Measurements from ENCODE around the gene SLC17A1. TPM values are rescaled to one million over a fixed set of nuclear protein-coding genes. Genes with fewer than 3 reads are reported as not detected.

Gene SLC17A1
- total RNA-seq, 1 experiment from 2014 or later, result not detected

DNA sequence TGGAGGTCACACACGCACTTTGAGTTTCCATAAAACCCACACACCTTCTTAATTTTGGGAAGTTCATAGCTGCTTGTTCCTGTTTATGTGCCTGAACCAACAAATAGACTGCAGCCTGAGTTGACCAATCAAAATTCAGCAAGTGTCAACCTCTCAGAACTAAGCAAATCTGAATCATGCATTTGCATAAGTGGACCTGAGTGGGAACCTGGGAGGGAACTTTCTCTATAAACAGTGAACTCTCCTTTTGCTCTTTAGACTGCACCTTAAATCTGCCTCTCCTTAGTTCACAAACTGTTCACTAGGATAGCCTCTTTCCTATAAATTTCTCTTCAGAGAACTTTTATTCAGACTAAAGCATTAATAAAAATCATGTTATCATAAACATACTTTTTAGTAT lies 37.9 kb downstream of the SLC17A1 start:
- BruUV-seq (replicated peaks), result no TSS peak
- in situ Hi-C loops (cut with HindIII; ENCODE audit: low pct_unique_long_range_greater_than_20kb, low sequenced_read_pairs), result no loop called here
- ATAC-seq, result no peak
- no peak overlapping the region for H3K27ac ChIP-seq (ENCODE audit: low read length)
- TF ChIP-seq, protein P1, sequence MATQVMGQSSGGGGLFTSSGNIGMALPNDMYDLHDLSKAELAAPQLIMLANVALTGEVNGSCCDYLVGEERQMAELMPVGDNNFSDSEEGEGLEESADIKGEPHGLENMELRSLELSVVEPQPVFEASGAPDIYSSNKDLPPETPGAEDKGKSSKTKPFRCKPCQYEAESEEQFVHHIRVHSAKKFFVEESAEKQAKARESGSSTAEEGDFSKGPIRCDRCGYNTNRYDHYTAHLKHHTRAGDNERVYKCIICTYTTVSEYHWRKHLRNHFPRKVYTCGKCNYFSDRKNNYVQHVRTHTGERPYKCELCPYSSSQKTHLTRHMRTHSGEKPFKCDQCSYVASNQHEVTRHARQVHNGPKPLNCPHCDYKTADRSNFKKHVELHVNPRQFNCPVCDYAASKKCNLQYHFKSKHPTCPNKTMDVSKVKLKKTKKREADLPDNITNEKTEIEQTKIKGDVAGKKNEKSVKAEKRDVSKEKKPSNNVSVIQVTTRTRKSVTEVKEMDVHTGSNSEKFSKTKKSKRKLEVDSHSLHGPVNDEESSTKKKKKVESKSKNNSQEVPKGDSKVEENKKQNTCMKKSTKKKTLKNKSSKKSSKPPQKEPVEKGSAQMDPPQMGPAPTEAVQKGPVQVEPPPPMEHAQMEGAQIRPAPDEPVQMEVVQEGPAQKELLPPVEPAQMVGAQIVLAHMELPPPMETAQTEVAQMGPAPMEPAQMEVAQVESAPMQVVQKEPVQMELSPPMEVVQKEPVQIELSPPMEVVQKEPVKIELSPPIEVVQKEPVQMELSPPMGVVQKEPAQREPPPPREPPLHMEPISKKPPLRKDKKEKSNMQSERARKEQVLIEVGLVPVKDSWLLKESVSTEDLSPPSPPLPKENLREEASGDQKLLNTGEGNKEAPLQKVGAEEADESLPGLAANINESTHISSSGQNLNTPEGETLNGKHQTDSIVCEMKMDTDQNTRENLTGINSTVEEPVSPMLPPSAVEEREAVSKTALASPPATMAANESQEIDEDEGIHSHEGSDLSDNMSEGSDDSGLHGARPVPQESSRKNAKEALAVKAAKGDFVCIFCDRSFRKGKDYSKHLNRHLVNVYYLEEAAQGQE (IDR thresholded peaks at IDR 0.05; ENCODE audit: insufficient read depth in 1 of 2, low read depth in 2 of 2, low read length in 1 of 2), result no peak
- TF ChIP-seq TCF7L2 (IDR thresholded peaks at IDR 0.05; ENCODE audit: low read depth, low read length) (no peak), POLR2AphosphoS5 (IDR thresholded peaks at IDR 0.05; ENCODE audit: low read depth, low read length) (no peak), SIN3A (IDR thresholded peaks at IDR 0.05; ENCODE audit: borderline replicate concordance, insufficient read depth, low read depth, low read length) (no peak)
- TF ChIP-seq, protein P2, sequence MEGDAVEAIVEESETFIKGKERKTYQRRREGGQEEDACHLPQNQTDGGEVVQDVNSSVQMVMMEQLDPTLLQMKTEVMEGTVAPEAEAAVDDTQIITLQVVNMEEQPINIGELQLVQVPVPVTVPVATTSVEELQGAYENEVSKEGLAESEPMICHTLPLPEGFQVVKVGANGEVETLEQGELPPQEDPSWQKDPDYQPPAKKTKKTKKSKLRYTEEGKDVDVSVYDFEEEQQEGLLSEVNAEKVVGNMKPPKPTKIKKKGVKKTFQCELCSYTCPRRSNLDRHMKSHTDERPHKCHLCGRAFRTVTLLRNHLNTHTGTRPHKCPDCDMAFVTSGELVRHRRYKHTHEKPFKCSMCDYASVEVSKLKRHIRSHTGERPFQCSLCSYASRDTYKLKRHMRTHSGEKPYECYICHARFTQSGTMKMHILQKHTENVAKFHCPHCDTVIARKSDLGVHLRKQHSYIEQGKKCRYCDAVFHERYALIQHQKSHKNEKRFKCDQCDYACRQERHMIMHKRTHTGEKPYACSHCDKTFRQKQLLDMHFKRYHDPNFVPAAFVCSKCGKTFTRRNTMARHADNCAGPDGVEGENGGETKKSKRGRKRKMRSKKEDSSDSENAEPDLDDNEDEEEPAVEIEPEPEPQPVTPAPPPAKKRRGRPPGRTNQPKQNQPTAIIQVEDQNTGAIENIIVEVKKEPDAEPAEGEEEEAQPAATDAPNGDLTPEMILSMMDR (IDR thresholded peaks at IDR 0.05), result no peak
- DNase-seq (ENCODE audit: low read depth, low spot score), result no peak
- H3K27me3 ChIP-seq (ENCODE audit: control insufficient read depth, insufficient read depth, low read length), result no peaks in the 10 kb centered on the region
- no peaks in the 10 kb centered on the region for H3K4me1 ChIP-seq (ENCODE audit: control insufficient read depth, insufficient read depth, low read length)
- no peak overlapping the region for H3K4me3 ChIP-seq (ENCODE audit: low read depth in 2 of 2, low read length in 2 of 2)
- H3K9me3 ChIP-seq (ENCODE audit: control insufficient read depth, insufficient read depth, low read depth, low read length), result no peaks in the 10 kb centered on the region
- no peaks in the 10 kb centered on the region for H3K36me3 ChIP-seq (ENCODE audit: control insufficient read depth, insufficient read depth, low read length)
- POLR2A ChIA-PET, result no interaction called here
- intact Hi-C loops (cut with micrococcal nuclease; ENCODE audit: unreplicated experiment), result no loop called here
- CTCF ChIA-PET, result no interaction called here

DNA sequence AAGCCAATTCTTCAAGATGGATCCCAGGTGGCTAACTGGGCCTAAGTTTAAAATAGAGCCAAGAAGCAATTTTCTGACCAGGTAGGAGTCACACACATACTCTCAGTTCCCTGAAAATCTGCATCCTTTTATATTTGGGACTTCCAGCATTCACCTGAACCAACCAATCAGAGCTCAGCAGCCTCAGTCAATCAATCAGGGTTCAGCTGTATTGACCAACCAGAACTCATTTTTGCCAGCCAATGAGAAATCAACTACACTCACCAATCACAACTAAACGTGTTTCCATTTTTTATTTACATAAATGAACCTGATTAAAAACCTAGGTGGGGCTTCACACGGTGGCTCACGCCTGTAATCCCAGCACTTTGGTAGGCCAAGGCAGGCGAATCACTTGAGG lies 39.8 kb downstream of the SLC17A1 start:
- no peak for TF ChIP-seq TCF7L2 (IDR thresholded peaks at IDR 0.05; ENCODE audit: low read depth, low read length)
- TF ChIP-seq SIN3A (IDR thresholded peaks at IDR 0.05; ENCODE audit: borderline replicate concordance, insufficient read depth, low read depth, low read length), result no peak
- no peak overlapping the region for H3K4me3 ChIP-seq (ENCODE audit: low read depth in 2 of 2, low read length in 2 of 2)
- no peaks in the 10 kb centered on the region for H3K27me3 ChIP-seq (ENCODE audit: control insufficient read depth, insufficient read depth, low read length)
- ChIA-PET CTCF (no interaction called here), POLR2A (no interaction called here)
- DNase-seq (ENCODE audit: low read depth, low spot score), result no peak
- H3K36me3 ChIP-seq (ENCODE audit: control insufficient read depth, insufficient read depth, low read length), result no peaks in the 10 kb centered on the region
- no TSS peak for BruUV-seq (replicated peaks)
- H3K9me3 ChIP-seq (ENCODE audit: control insufficient read depth, insufficient read depth, low read depth, low read length), result no peaks in the 10 kb centered on the region
- in situ Hi-C loops (cut with HindIII; ENCODE audit: low pct_unique_long_range_greater_than_20kb, low sequenced_read_pairs), result no loop called here
- ATAC-seq, result no peak
- intact Hi-C loops (cut with micrococcal nuclease; ENCODE audit: unreplicated experiment), result no loop called here
- H3K4me1 ChIP-seq (ENCODE audit: control insufficient read depth, insufficient read depth, low read length), result no peaks in the 10 kb centered on the region
- no peak overlapping the region for H3K27ac ChIP-seq (ENCODE audit: low read length)

DNA sequence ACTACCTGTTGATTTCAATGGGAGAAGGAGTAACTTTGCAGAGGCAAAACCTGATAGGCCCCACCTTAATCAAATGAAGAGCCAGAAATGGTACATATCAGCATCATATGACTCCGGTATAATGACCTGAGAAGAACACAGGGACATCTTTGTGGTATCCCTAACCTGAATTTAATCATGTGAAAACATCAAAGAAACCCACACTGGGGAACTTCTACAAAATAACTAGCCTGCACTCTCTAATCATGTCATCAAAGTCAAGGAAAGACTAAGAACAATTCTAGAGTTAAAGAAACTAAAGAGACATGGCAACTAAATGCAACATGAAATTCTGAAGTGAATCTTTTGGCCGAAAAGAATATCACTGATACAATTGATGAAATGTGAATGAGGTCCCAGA lies 42.4 kb downstream of the SLC17A1 start:
- Histone ChIP-seq H3K36me3 (ENCODE audit: control insufficient read depth, insufficient read depth, low read length) (no peaks in the 10 kb centered on the region), H3K27ac (ENCODE audit: low read length) (no peak overlapping the region), H3K4me3 (ENCODE audit: low read depth in 2 of 2, low read length in 2 of 2) (no peak overlapping the region), H3K27me3 (ENCODE audit: control insufficient read depth, insufficient read depth, low read length) (no peaks in the 10 kb centered on the region), H3K9me3 (ENCODE audit: control insufficient read depth, insufficient read depth, low read depth, low read length) (no peaks in the 10 kb centered on the region), H3K4me1 (ENCODE audit: control insufficient read depth, insufficient read depth, low read length) (no peaks in the 10 kb centered on the region)
- POLR2A ChIA-PET, result no interaction called here
- no peak for TF ChIP-seq TCF7L2 (IDR thresholded peaks at IDR 0.05; ENCODE audit: low read depth, low read length)
- TF ChIP-seq, protein P2 (IDR thresholded peaks at IDR 0.05), result no peak
- no peak for TF ChIP-seq SIN3A (IDR thresholded peaks at IDR 0.05; ENCODE audit: borderline replicate concordance, insufficient read depth, low read depth, low read length)
- TF ChIP-seq POLR2AphosphoS5 (IDR thresholded peaks at IDR 0.05; ENCODE audit: low read depth, low read length), result no peak
- TF ChIP-seq, protein P1 (IDR thresholded peaks at IDR 0.05; ENCODE audit: insufficient read depth in 1 of 2, low read depth in 2 of 2, low read length in 1 of 2), result no peak
- in situ Hi-C loops (cut with HindIII; ENCODE audit: low pct_unique_long_range_greater_than_20kb, low sequenced_read_pairs), result loop anchor here (10.0 kb wide), 1 partner anchor 85 kb away; no protein-coding TSS in a partner anchor
- no peak for ATAC-seq
- intact Hi-C loops (cut with micrococcal nuclease; ENCODE audit: unreplicated experiment), result loop anchor here (2.0 to 10.0 kb wide), 2 partner anchors 157 to 215 kb away; no protein-coding TSS in a partner anchor
- no TSS peak for BruUV-seq (replicated peaks)
- CTCF ChIA-PET, result interaction anchor here (1.1 kb wide), 1 partner anchor 215 kb away, joined by 3 read pairs; no protein-coding TSS in a partner anchor
- no peak for DNase-seq (ENCODE audit: low read depth, low spot score)

All from Panc1 (cell line).